ENCODE data around the gene SOX15.

DNA sequence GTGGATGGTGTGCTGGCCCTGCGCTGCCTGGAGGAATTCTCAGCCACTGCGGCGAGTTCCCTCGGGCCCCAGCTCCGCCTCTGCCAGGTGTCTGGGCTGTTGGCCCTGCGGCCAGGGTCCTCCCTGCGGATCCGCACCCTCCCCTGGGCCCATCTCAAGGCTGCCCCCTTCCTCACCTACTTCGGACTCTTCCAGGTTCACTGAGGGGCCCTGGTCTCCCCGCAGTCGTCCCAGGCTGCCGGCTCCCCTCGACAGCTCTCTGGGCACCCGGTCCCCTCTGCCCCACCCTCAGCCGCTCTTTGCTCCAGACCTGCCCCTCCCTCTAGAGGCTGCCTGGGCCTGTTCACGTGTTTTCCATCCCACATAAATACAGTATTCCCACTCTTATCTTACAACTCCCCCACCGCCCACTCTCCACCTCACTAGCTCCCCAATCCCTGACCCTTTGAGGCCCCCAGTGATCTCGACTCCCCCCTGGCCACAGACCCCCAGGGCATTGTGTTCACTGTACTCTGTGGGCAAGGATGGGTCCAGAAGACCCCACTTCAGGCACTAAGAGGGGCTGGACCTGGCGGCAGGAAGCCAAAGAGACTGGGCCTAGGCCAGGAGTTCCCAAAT, 32.6 kb downstream of the SOX15 start:
- TF ChIP-seq, protein P1, sequence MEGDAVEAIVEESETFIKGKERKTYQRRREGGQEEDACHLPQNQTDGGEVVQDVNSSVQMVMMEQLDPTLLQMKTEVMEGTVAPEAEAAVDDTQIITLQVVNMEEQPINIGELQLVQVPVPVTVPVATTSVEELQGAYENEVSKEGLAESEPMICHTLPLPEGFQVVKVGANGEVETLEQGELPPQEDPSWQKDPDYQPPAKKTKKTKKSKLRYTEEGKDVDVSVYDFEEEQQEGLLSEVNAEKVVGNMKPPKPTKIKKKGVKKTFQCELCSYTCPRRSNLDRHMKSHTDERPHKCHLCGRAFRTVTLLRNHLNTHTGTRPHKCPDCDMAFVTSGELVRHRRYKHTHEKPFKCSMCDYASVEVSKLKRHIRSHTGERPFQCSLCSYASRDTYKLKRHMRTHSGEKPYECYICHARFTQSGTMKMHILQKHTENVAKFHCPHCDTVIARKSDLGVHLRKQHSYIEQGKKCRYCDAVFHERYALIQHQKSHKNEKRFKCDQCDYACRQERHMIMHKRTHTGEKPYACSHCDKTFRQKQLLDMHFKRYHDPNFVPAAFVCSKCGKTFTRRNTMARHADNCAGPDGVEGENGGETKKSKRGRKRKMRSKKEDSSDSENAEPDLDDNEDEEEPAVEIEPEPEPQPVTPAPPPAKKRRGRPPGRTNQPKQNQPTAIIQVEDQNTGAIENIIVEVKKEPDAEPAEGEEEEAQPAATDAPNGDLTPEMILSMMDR (IDR thresholded peaks at IDR 0.05) = no peak
- TF ChIP-seq POLR2A (IDR thresholded peaks at IDR 0.05) = no peak
